GM12875 (cell line): ENCODE data around the gene MSRB3.

Source experiments
- H3K4me3 ChIP-seq: one replicate; pipeline ENCODE4 v1.5.1; 2011; ENCODE audit warnings: low read depth, low read length, control low read depth
- CTCF ChIP-seq: IDR thresholded peaks from 2 replicates; pipeline ENCODE4 v1.5.1; 2011; ENCODE audit warnings: low read depth, mild to moderate bottlenecking, control low read depth, inconsistent platforms, low read length, moderate library complexity, borderline replicate concordance; ENCODE audit not compliant: insufficient read depth

MSRB3 gene

GRCh38 chr12:65362234-65363031 lies 84.0 kb downstream of the MSRB3 start:
- no peak for TF ChIP-seq CTCF
- H3K4me3 ChIP-seq, result no peak overlapping the region

- no peak for TF ChIP-seq CTCF
These were observed 85.6 kb downstream of the MSRB3 start for GRCh38 chr12:65364046-65364445.

DNA sequence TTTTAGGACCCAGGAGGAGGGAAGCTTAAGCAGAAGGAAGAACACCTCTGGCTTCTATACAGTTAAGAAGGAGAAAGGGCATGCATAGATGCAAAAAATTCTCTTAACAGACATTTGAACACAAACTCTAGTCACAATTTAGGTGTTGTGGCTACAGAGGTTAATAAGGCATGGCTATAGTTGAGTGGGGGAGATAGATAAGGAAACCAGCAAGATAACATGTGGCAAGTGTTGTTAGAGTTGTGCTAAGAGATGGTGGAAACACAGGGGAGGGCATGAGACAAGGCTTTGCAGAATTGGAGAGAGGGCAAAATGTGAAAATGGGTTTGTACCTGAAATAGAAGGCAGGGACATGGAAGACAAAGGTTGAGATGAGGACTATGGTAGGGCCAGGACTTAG lies 88.9 kb downstream of the MSRB3 start:
- no peak overlapping the region for H3K4me3 ChIP-seq
- no peak for TF ChIP-seq CTCF

More at GRCh38 chr12:65364046-65364445, 85.6 kb downstream of the MSRB3 start:
- no peak overlapping the region for H3K4me3 ChIP-seq

DNA sequence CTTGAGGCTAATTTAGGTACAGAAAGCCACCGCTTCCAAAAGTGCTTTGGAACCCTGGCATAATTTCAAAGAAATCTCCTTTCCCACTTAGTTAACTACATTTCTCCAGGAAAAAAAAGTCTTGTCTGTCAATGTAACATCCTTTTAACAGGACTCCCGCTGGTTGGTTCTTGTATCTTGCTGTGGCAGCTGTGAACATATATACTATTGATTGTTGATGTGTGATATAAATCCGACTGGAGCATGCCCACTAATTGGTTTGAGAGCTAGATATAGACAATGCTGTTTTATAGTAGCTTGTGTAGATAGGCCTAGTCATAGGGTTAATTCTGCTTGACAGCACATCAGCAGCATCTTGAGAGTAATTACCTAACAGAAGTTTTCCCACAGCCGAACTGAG lies 89.6 kb downstream of the MSRB3 start:
- H3K4me3 ChIP-seq, result no peak overlapping the region
- no peak for TF ChIP-seq CTCF

DNA sequence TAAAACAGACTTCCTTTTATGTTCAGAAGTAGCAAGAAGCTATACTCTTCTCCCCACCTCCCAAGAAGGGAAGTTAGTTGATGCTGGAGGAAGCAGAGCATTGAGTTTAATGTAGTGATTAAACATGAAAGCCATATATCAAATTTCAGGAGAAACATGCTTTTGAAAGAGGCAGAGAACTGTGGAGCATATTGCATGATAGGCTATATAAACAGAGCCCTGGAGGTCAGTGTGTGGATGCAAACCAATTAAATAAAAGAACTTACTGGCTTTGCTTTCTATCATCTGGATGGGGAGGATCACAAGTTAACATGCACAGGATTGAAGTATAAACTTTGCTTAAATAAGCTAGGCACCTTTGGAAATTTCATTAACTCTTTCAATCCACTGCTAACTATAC lies 94.1 kb downstream of the MSRB3 start:
- TF ChIP-seq CTCF, result no peak
- H3K4me3 ChIP-seq, result no peak overlapping the region

DNA sequence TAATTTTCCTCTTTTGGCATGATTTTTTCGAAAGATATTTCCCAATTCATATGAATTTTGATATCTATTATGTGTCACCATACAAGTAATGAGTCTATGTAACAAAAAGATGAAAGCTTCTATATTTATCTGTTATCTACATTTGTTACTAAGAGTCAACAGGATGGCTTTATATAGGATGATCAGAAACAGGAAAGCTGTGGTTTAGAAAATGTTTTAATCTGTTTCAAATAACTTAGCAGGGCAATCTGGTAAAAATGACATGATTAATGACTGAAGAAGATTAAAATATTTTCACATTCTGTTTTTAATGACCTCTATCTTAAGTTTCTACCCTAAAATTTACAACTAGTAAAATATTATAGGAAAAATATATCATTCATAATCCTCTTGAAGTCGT lies 105.8 kb downstream of the MSRB3 start:
- TF ChIP-seq CTCF, result no peak
- H3K4me3 ChIP-seq, result no peak overlapping the region

DNA sequence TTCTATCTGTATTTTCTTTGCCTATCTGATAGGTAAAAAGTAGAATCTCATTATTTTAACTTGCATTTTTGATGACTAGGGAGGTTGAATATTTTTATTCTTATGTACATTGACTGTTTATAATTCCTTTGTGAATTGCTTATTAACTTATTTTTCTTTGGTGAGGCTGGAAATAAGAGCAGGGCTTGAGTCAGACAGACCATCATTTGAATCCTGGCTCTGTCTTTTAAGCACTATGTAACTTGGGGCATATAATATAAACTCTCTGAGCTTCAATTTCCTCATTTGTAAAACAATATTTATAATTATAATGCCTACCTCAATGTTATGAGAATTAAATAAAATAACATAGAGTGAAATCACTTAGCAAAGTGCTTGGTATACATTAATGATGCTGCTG lies 108.9 kb downstream of the MSRB3 start:
- H3K4me3 ChIP-seq, result no peak overlapping the region
- no peak for TF ChIP-seq CTCF
